Coronary artery (tissue), 2 donors: ENCODE results near the gene TNRC18.
"Not testable (repeated sequence)": the region's sequence is repeated elsewhere in the genome, so short reads cannot be mapped to it uniquely, and the experiment has no call there.

ENCODE experiments used
- DNase-seq: peaks from one replicate; pipeline ENCODE4 v3.0.0-alpha.2; 2017; ENCODE audit warnings: low spot score
- H3K27ac ChIP-seq, 2 donors: fragments of 200-600 bp; sonication (generic); one replicate each; pipeline ENCODE4 v1.5.1; 2016 to 2019
- H3K4me3 ChIP-seq: fragments of 200-600 bp; sonication (generic); 2 replicates; pipeline ENCODE4 v1.5.1; 2016; ENCODE audit warnings: mild to moderate bottlenecking, moderate library complexity
- CTCF ChIP-seq: fragments of 200-600 bp; sonication (generic); IDR thresholded peaks from one replicate; pipeline ENCODE4 v1.5.1; 2019; ENCODE audit warnings: antibody characterized with exemption

Gene TNRC18

GRCh38 chr7:5363729-5364128 is 59.9 kb downstream of the TNRC18 start:
- H3K4me3 ChIP-seq = no peak overlapping the region
- no peak for TF ChIP-seq CTCF
- H3K27ac ChIP-seq = no peak overlapping the region
- DNase-seq = no peak

- Histone ChIP-seq H3K4me3 (no peak overlapping the region), H3K27ac (no peak overlapping the region)
- TF ChIP-seq CTCF = no peak
- DNase-seq = no peak
Observed at GRCh38 chr7:5362466-5362865, 61.2 kb downstream of the TNRC18 start.

- TF ChIP-seq CTCF = no peak
- DNase-seq = no peak
- H3K27ac ChIP-seq = peak overlapping the region in 1 of 2 donors; percentile 11
- no peak overlapping the region for H3K4me3 ChIP-seq
Observed at GRCh38 chr7:5361446-5362127, 62.0 kb downstream of the TNRC18 start.

GRCh38 chr7:5360971-5361370 is 62.7 kb downstream of the TNRC18 start:
- DNase-seq = no peak
- peak overlapping the region in 1 of 2 donors; percentile 11 for H3K27ac ChIP-seq
- no peak for TF ChIP-seq CTCF

GRCh38 chr7:5360451-5360850 is 63.2 kb downstream of the TNRC18 start:
- H3K4me3 ChIP-seq = no peak overlapping the region
- H3K27ac ChIP-seq = no peak overlapping the region
- DNase-seq = no peak
- TF ChIP-seq CTCF = no peak

More at GRCh38 chr7:5360971-5361370, 62.7 kb downstream of the TNRC18 start:
- no peak overlapping the region for H3K4me3 ChIP-seq

GRCh38 chr7:5360021-5360420 is 63.6 kb downstream of the TNRC18 start:
- H3K4me3 ChIP-seq, DNase-seq, H3K27ac ChIP-seq: not testable (repeated sequence)

GRCh38 chr7:5359344-5359743 is 64.3 kb downstream of the TNRC18 start:
- TF ChIP-seq CTCF = no peak
- no peak for DNase-seq
- Histone ChIP-seq H3K4me3 (no peak overlapping the region), H3K27ac (peak overlapping the region in 1 of 2 donors; percentile 37)
